A549 (cell line): ENCODE data around the gene FANCC. TPM values are rescaled to one million over a fixed set of nuclear protein-coding genes. Genes with fewer than 3 reads are reported as not detected.

Source experiments
- ATAC-seq, 2 experiments: fragments of 200-7000 bp in 1 of 2; fragments of >200 bp in 1 of 2; cut with Nextera tagmentation in 1 of 2; cut with Tn5 transposase in 1 of 2; 3 replicates each; pipeline versions ENCODE4 v1.8.0 to v1.9.1; 2018 to 2020; ENCODE audit warnings: mild to moderate bottlenecking in 1 of 2, moderate library complexity in 1 of 2
- CTCF ChIA-PET: fragments of 300-600 bp; sonication (Branson Sonifier 250); formaldehyde crosslinking; extraction: SDS; loops from one replicate; lab custom pipeline; 2021; ENCODE audit warnings: antibody characterized with exemption, inconsistent platforms; lab: Yijun Ruan, JAX
- POLR2A ChIA-PET: fragments of 350-600 bp; formaldehyde crosslinking; extraction: SDS; loops from one replicate; lab custom pipeline; 2021; ENCODE audit warnings: antibody characterized with exemption, inconsistent platforms; lab: Yijun Ruan, JAX
- DNase-seq, 2 experiments: peaks; one replicate each; pipeline versions ENCODE4 v3.0.0 to v3.0.0-alpha.2; 2011 to 2016; ENCODE audit warnings: low read depth in 1 of 2, low spot score in 1 of 2
- FAIRE-seq: peaks from 2 replicates; lab custom pipeline; 2011; peaks lifted over from hg19 to GRCh38; lab: Jason Lieb, UNC
- H3K27ac ChIP-seq, 2 experiments: fragments of >200 bp; sonication (Bioruptor Twin); formaldehyde crosslinking; 3 replicates each; pipeline ENCODE4 v1.5.1; 2016 to 2017
- H3K4me1 ChIP-seq: fragments of >200 bp; sonication (Bioruptor Twin); formaldehyde crosslinking; 3 replicates; pipeline ENCODE4 v1.6.1; 2016
- H3K4me2 ChIP-seq: fragments of >200 bp; sonication (Bioruptor Twin); formaldehyde crosslinking; 3 replicates; pipeline ENCODE4 v1.6.1; 2016
- H3K4me3 ChIP-seq: fragments of >200 bp; sonication (Bioruptor Twin); formaldehyde crosslinking; 3 replicates; pipeline ENCODE4 v1.5.1; 2016
- H3K9me3 ChIP-seq: fragments of >200 bp; sonication (Bioruptor Twin); formaldehyde crosslinking; 3 replicates; pipeline ENCODE4 v1.6.1; 2016
- BHLHE40 ChIP-seq: IDR thresholded peaks from 2 replicates; pipeline ENCODE4 v1.6.1; 2012; ENCODE audit warnings: low read depth, low read length, inconsistent platforms
- CHD2 ChIP-seq: fragments of 150-350 bp; IDR thresholded peaks from 2 replicates; pipeline ENCODE4 v1.6.1; 2014; ENCODE audit warnings: low read length; ENCODE audit not compliant: partially characterized antibody
- CHD4 ChIP-seq: fragments of 200-600 bp; sonication (generic); IDR thresholded peaks from 2 replicates; pipeline ENCODE4 v1.6.1; 2016; ENCODE audit warnings: antibody characterized with exemption, mild to moderate bottlenecking, borderline replicate concordance
- CTCF ChIP-seq: fragments of >200 bp; sonication (Bioruptor Twin); formaldehyde crosslinking; IDR thresholded peaks from 3 replicates; pipeline ENCODE4 v1.5.1; 2016
- EHMT2 ChIP-seq: fragments of 200-600 bp; sonication (generic); IDR thresholded peaks from 2 replicates; pipeline ENCODE4 v1.6.1; 2016; ENCODE audit warnings: antibody characterized with exemption, low read depth, mild to moderate bottlenecking, moderate library complexity
- ELK1 ChIP-seq: fragments of 150-350 bp; IDR thresholded peaks from 2 replicates; pipeline ENCODE4 v1.6.1; 2014; ENCODE audit warnings: low read depth, mild to moderate bottlenecking, low read length
- FOXS1 ChIP-seq: fragments of 250-450 bp; sonication (Bioruptor Pico); IDR thresholded peaks from 2 replicates; pipeline ENCODE4 v1.5.0; 2020; ENCODE audit warnings: mild to moderate bottlenecking, moderate library complexity
- HES2 ChIP-seq: fragments of >200 bp; sonication (Bioruptor Twin); formaldehyde crosslinking; IDR thresholded peaks from 2 replicates; pipeline ENCODE4 v1.6.1; 2016
- HEYL ChIP-seq: fragments of 250-450 bp; sonication (Bioruptor Pico); IDR thresholded peaks from 2 replicates; pipeline ENCODE4 v1.8.0; 2021; ENCODE audit warnings: mild to moderate bottlenecking, moderate library complexity
- HOXB13 ChIP-seq: fragments of 250-450 bp; sonication (Bioruptor Pico); IDR thresholded peaks from 2 replicates; pipeline ENCODE4 v1.5.0; 2020; ENCODE audit warnings: low read depth, mild to moderate bottlenecking, moderate library complexity
- JUNB ChIP-seq: fragments of >200 bp; sonication (Bioruptor Twin); formaldehyde crosslinking; IDR thresholded peaks from 2 replicates; pipeline ENCODE4 v1.6.1; 2016
- MAFK ChIP-seq: fragments of 450-650 bp; IDR thresholded peaks from 2 replicates; pipeline ENCODE4 v1.6.1; 2014; ENCODE audit not compliant: partially characterized antibody
- MAZ ChIP-seq: fragments of 150-350 bp; IDR thresholded peaks from 2 replicates; pipeline ENCODE4 v1.6.1; 2014; ENCODE audit warnings: antibody characterized with exemption, low read depth, low read length, borderline replicate concordance
- NR3C1 ChIP-seq: fragments of >200 bp; sonication (Bioruptor Twin); formaldehyde crosslinking; IDR thresholded peaks from 3 replicates; pipeline ENCODE4 v1.6.1; 2017
- PHF8 ChIP-seq: fragments of 200-600 bp; sonication (generic); IDR thresholded peaks from 2 replicates; pipeline ENCODE4 v1.6.1; 2016; ENCODE audit warnings: low read depth, mild to moderate bottlenecking, antibody characterized with exemption, moderate library complexity, borderline replicate concordance
- POLR2AphosphoS2 ChIP-seq: conservative IDR thresholded peaks from 2 replicates; pipeline ENCODE4 v1.6.1; 2012; ENCODE audit warnings: low read length, improper control_type of control experiment, inconsistent platforms
- RAD21 ChIP-seq, 2 experiments: fragments of >200 bp in 1 of 2; sonication (Bioruptor Twin) in 1 of 2; formaldehyde crosslinking in 1 of 2; IDR thresholded peaks in 1 of 2; conservative IDR thresholded peaks in 1 of 2; 2 replicates in 1 of 2; 3 replicates in 1 of 2; pipeline ENCODE4 v1.6.1; 2012 to 2018; ENCODE audit warnings: inconsistent platforms in 1 of 2
- REST ChIP-seq: fragments of 200-600 bp; sonication (generic); IDR thresholded peaks from 2 replicates; pipeline ENCODE4 v1.6.1; 2016; ENCODE audit warnings: antibody characterized with exemption, mild to moderate bottlenecking, moderate library complexity
- RNF2 ChIP-seq: fragments of 200-600 bp; sonication (generic); IDR thresholded peaks from 2 replicates; pipeline ENCODE4 v1.6.1; 2016; ENCODE audit warnings: low read depth, mild to moderate bottlenecking, antibody characterized with exemption, moderate library complexity, borderline replicate concordance
- TP53 ChIP-seq: fragments of 250-450 bp; sonication (Bioruptor Pico); IDR thresholded peaks from 2 replicates; pipeline ENCODE4 v1.5.0; 2021; ENCODE audit warnings: mild to moderate bottlenecking, moderate library complexity
- ZC3H11A ChIP-seq: fragments of 450-650 bp; IDR thresholded peaks from 2 replicates; pipeline ENCODE4 v1.6.1; 2014; ENCODE audit warnings: antibody characterized with exemption, mild to moderate bottlenecking
- ZFP36 ChIP-seq: fragments of 450-650 bp; IDR thresholded peaks from 2 replicates; pipeline ENCODE4 v1.6.1; 2014; ENCODE audit warnings: borderline replicate concordance; ENCODE audit not compliant: partially characterized antibody
- WGBS: methylation state at CpG from one replicate; pipeline ENCODE4 v1.1.6; 2017; ENCODE audit errors: missing lambda C conversion rate; 5-methylcytosine and 5-hydroxymethylcytosine counted together
- polyA plus RNA-seq, 4 experiments: library from polyadenylated mRNA; depleted of rRNA in 3 of 4; stranded (reverse); fragments of >200 nt; fragmentation: RNase III in 1 of 4; extraction: RNeasy Plus Mini Kit Qiagen cat#74134 plus additional on column Dnase treatment in 1 of 4; gene quantifications; 2 replicates in 3 of 4; 3 replicates in 1 of 4; pipeline ENCODE4 v1.2.3, GENCODE V29; 2011 to 2017

Gene FANCC
- polyA plus RNA-seq, 2 of the 4 experiments (the other 2 are of a cell fraction), result 13.5 to 24.9 TPM

- WGBS, result 85% methylated on average over 10 of the region's 10 CpGs
- POLR2A ChIA-PET, result interaction anchor here (1.1 kb wide), 1 partner anchor 9 kb away, joined by 3 read pairs; no protein-coding TSS in a partner anchor
- ATAC-seq, result no peak
- FAIRE-seq, result no peak
- Histone ChIP-seq H3K4me1 (peaks cover 93% of the 10 kb centered on the region), H3K9me3 (no peaks in the 10 kb centered on the region), H3K4me3 (no peak overlapping the region), H3K4me2 (no peak overlapping the region; the same call in 2 of the 3 replicates), H3K27ac (no peak overlapping the region)
- CTCF ChIA-PET, result no interaction called here
- DNase-seq, result no peak
- TF ChIP-seq EHMT2 (no peak), RAD21 (conservative IDR thresholded peaks at IDR 0.05 in 1 of 2, IDR thresholded peaks at IDR 0.05 in 1 of 2) (no peak), HES2 (no peak)
Observed at GRCh38 chr9:95079461-95079860, 238.0 kb downstream of the FANCC start.

GRCh38 chr9:95078939-95079338, 238.6 kb downstream of the FANCC start:
- no peaks in the 10 kb centered on the region for H3K9me3 ChIP-seq
- CTCF ChIA-PET, result interaction anchor here (1.2 to 1.6 kb wide), 4 partner anchors 9 to 398 kb away, joined by 3 to 9 read pairs (median 5); no protein-coding TSS in a partner anchor
- 40% methylated on average over 6 of the region's 6 CpGs for WGBS
- H3K27ac ChIP-seq, result peak overlapping the region in 1 of 2 experiments; percentile 75; a peak in 2 of 6 replicates
- DNase-seq (no peak), ATAC-seq (peak in 1 of 2 experiments; percentile 13; a peak in 2 of 6 replicates), FAIRE-seq (no peak)
- peaks cover 93% of the 10 kb centered on the region for H3K4me1 ChIP-seq
- TF ChIP-seq ZFP36 (no peak), CTCF (no peak), FOXS1 (CRISPR knock-in tag) (no peak), CHD4 (no peak), RNF2 (no peak), POLR2AphosphoS2 (no peak), MAFK (no peak), NR3C1 (no peak), BHLHE40 (no peak), HEYL (no peak), ZC3H11A (no peak), CHD2 (no peak), HOXB13 (no peak), PHF8 (no peak), ELK1 (no peak), REST (no peak), JUNB (no peak), MAZ (no peak), TP53 (CRISPR knock-in tag) (no peak)
- H3K4me2 ChIP-seq, result peak overlapping the region; percentile 44; the same call in 1 of the 3 replicates
- no peak overlapping the region for H3K4me3 ChIP-seq
- POLR2A ChIA-PET, result no interaction called here
